T-helper 2 cell treated with Interferon-gamma antibody and Interleukin-4, amounts not matched to agents 5 μg/mL and 100 μg/mL, for 36 hours (primary cell): Measurements from ENCODE around the gene RPP25L.

Experiments
- DNase-seq: peaks from one replicate; pipeline ENCODE4 v3.0.0; 2021; ENCODE audit warnings: low spot score
- H3K27ac Mint-ChIP-seq: one replicate; pipeline ENCODE4 v1.8.0; 2021; ENCODE audit warnings: mild to moderate bottlenecking, mixed read lengths
- H3K27me3 Mint-ChIP-seq: one replicate; pipeline ENCODE4 v1.8.0; 2021; ENCODE audit warnings: low read depth, mixed read lengths
- H3K36me3 Mint-ChIP-seq: one replicate; pipeline ENCODE4 v1.8.0; 2021; ENCODE audit warnings: low read depth, mixed read lengths
- H3K4me1 Mint-ChIP-seq: one replicate; pipeline ENCODE4 v1.8.0; 2021; ENCODE audit warnings: low read depth, mixed read lengths
- H3K4me3 Mint-ChIP-seq: one replicate; pipeline ENCODE4 v1.8.0; 2022; ENCODE audit warnings: mild to moderate bottlenecking, moderate library complexity, mixed read lengths
- H3K9me3 Mint-ChIP-seq: one replicate; pipeline ENCODE4 v1.8.0; 2021; ENCODE audit warnings: mixed read lengths

Gene RPP25L

DNA sequence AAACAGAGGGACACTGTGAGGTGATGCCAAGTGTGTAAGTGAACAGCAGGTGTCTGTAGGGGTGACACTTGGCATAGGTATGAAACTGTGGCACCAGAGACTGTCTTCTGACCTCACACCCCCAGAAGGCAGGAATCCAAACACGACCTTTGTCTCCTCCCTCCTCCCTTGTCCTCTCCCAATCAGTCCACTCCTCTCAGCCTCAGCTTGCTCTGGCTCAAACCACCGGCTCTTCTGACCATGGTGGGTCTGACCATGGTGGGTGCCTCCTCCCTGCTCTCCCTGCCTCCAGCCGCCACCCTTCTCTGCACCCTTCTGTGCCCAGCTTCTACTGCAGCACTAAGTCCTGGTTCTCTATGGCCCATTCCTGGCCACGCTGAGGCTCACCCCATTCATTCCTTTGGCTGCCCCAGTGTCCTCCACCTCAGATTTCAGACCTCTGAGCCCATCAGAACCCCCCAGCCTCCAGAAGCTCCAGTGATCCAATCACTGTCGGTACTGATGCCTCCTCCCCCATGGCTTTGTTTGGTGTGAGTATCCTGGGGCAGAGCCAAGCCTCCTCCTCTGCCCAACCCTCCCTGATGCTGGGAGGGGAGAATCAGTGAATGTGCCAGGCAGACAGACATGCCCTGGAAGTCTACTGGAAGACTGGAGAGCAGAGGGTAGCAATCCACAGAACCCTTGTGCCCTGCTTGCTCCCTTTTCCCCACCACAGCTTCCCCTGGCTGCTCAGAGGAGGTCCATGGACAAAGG, 18.7 kb upstream of the RPP25L start:
- Mint-ChIP-seq H3K9me3 (no peaks in the 10 kb centered on the region), H3K27me3 (peaks cover 52% of the 10 kb centered on the region), H3K4me1 (peaks cover 16% of the 10 kb centered on the region), H3K27ac (no peak overlapping the region), H3K4me3 (no peak overlapping the region), H3K36me3 (peaks cover 6% of the 10 kb centered on the region)
- no peak for DNase-seq

DNA sequence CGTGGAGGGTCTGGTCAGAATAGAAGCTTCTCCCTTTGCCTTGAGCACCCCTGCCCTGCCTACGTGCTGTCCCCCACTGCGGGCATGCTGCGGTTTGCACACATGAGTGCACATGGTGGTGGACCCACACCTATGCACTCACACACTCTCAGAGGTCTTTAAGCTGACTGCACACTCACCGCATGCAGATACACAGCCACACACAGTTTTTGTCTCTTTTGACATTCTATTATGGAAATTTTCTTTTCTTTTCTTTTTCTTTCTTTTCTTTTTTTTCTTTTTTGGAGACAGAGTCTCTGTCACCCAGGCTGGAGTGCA, 17.6 kb upstream of the RPP25L start:
- peaks cover 60% of the 10 kb centered on the region for H3K27me3 Mint-ChIP-seq
- H3K36me3 Mint-ChIP-seq: peaks cover 4% of the 10 kb centered on the region
- H3K27ac Mint-ChIP-seq: no peak overlapping the region
- H3K9me3 Mint-ChIP-seq: no peaks in the 10 kb centered on the region
- peaks cover 16% of the 10 kb centered on the region for H3K4me1 Mint-ChIP-seq
- DNase-seq: no peak
- H3K4me3 Mint-ChIP-seq: peak overlapping the region; percentile 76

DNA sequence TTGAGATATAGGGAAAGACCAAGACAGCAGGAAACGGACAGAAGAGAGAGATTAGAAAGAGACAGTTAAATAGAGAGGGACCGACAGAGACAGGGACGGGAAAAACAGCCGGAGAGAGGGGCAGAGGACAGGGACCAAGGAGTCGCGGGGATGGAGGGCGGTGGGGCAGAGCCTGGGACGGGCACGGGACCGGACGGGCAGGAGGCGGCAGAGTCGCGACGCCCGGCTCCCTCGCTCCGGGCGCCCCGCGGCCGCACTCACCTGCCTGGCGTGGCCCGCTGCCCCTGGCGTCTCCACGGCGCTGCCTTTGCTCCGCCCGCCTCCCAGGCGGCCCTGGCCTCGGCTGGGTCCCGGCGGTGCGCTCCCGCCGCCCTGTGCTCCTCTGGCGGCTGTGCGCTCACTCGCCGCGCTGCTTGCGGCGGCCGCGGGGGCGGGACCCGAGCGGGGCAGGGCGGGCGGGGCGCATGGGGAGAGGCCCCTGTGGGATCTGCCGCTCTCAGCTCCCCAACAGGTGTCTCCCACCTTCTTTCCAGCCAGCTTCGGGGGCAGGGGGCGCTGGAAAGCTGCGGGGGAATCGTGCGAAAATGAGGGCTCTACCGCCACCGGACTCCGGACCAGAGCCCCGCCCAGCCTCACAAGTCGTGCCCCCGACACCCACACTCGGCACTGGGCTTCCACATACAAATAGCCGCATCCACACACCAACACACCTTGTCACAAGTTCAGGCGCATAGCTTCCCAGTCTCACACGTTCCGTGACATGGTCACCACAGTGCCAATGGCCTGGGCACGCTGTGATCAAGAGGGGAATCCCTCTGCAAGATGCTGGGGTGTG, 17.0 kb upstream of the RPP25L start, which contains the start of gene ARID3C:
Gene ARID3C (minus strand): TSS at position 411 of the 835 bp plus-strand sequence. CDS start 1,052 bp downstream, outside the sequence.
- Mint-ChIP-seq H3K9me3 (no peaks in the 10 kb centered on the region), H3K36me3 (peaks cover 2% of the 10 kb centered on the region), H3K27ac (peak within 1 kb of the TSS; percentile 37), H3K4me1 (peaks cover 12% of the 10 kb centered on the region), H3K4me3 (peak within 1 kb of the TSS; percentile 81), H3K27me3 (peaks cover 65% of the 10 kb centered on the region)
- peak; percentile 45 for DNase-seq

DNA sequence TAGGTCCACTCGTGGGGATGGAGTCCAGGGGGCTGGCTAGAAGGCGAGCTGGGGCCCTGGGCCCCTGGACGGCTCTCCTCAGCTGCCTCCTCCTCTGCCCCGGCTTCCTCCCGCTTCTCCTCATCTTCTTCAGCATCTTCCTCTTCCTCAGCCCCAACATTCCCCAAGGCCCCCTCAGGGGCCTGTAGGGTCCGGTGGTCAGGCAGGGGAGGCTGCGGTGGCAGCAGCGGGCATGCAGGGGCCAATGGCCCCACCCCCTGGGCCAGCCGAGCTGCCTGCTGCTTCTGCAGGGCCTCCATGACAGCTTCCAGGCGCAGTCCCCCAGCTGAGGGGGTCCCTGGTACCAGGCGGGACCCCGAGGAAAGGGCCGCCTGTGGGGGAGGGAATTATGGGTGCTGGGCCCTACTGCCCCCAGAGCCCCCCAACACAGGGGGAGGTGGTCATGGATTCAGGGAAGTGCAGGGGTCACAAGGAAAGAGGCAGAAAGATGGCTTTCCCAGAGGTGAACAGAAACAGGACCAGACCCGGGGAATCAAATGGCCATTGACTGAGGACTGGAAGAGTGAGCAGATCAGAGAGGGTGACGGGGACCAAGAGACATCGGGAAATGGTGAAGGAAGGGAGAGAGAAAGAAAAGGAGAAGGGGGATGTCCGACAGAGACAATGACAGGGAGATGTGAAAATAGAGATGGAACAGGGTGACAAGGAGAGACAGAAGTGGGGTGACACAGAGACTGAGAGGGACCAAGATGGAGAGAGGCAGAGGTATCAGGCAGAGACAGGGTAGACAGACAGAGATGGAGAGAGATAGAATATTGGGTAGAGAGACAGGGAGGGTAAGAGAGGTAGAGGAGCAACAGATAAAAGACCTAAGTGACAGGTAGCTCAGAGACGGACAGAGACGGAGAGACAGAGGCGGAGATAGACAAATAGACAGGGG, 16.1 kb upstream of the RPP25L start:
- DNase-seq: no peak
- Mint-ChIP-seq H3K36me3 (peaks cover 2% of the 10 kb centered on the region), H3K27ac (peak overlapping the region; percentile 37), H3K4me3 (peak overlapping the region; percentile 81), H3K9me3 (no peaks in the 10 kb centered on the region), H3K4me1 (peaks cover 12% of the 10 kb centered on the region), H3K27me3 (peaks cover 70% of the 10 kb centered on the region)

DNA sequence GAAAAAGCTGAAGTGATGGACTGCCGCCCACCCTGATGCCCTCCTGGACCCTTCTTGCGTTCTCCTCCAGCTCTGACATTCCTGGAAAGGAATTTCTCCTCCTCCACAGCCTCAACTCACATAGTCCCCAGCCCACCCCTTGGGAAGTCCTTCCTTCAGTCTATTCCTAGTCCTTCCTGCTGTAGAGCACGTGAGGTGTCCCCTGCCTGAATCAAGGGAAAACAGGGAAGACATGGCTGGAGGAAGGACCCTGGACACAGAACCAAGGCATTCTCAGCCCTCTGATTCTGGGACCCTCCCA, 13.2 kb upstream of the RPP25L start:
- H3K27ac Mint-ChIP-seq: no peak overlapping the region
- peaks cover 75% of the 10 kb centered on the region for H3K27me3 Mint-ChIP-seq
- peaks cover 18% of the 10 kb centered on the region for H3K4me1 Mint-ChIP-seq
- no peak overlapping the region for H3K4me3 Mint-ChIP-seq
- DNase-seq: no peak
- H3K36me3 Mint-ChIP-seq: peaks cover 2% of the 10 kb centered on the region
- no peaks in the 10 kb centered on the region for H3K9me3 Mint-ChIP-seq

DNA sequence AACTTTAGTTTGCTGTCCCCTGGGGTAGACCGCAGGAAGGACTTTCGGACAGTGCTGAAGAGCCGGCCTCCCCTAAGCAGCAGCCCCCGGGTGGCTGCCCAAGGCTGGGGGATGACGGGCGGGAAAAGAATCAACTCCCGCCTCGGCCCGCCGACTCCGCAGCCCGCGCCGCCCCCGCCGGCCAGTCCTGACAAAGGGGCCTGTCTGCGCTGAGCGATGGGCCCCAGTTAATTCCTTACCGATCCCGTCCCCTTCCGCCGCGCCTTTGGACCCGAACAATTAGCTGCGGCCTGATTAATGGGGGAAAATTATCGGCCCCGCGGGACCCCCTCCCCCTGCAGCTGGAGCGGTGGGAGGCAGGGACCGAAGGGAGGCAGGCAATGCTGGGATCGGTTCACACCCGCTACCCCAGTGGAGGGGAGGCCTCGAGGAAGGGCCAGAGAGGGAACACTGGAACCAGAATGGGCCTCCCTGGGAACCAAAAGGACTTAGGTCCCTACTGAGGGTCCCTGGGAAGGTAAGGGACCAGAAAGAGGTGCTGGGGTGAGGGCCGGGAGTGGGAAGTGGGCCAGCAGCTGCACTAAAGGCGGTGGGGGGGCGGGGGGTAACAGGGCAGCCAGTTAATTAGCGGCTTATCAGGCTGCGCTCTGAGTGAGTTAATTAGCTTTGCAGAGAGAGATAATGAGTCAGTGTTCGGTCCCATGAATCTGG, 12.7 kb upstream of the RPP25L start:
- no peak overlapping the region for H3K27ac Mint-ChIP-seq
- peaks cover 21% of the 10 kb centered on the region for H3K4me1 Mint-ChIP-seq
- H3K4me3 Mint-ChIP-seq: no peak overlapping the region
- DNase-seq: no peak
- peaks cover 2% of the 10 kb centered on the region for H3K36me3 Mint-ChIP-seq
- no peaks in the 10 kb centered on the region for H3K9me3 Mint-ChIP-seq
- peaks cover 70% of the 10 kb centered on the region for H3K27me3 Mint-ChIP-seq

DNA sequence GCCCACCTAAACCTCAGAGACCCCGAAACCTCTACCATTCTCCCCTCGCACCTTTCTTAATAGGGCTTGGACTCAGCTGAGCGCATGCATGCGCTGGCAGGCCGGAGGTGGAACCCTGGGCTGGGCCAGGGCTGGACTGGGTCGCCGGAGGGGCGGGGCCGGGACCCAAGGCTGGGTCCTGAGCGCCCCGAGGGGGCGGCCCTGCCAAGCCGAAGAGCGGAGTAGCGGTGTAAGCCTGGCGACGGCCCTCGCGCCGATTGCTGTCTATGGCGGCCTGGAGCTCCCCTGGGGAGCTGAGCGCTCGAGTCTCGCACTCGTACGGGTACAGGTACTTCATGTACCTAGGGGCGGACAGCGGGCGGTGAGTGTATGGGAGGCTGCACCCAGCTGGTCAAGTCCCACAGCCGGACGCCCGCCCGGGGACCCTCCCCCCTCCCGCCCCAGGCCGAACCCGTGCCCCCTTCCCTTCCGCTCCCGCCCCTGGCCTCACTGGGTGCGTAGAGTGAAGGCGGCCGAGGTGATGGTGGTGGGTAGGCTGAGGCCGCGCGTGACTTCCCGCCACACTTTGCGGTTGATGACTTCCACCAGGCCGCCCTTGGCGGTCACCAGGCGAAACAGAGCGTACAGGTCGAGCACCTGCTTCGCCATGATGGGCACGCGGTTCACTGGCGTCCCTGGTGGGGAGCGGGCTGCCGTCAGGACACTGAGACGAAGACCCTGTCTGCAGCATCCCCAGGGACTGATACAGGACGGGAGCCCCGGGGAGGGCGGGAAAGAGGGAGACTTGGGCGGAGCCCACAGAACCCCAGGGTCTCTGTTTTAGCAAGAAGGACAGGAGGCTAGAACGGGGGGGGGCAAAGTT, 11.7 kb upstream of the RPP25L start:
- Mint-ChIP-seq H3K27ac (no peak overlapping the region), H3K4me1 (peaks cover 27% of the 10 kb centered on the region), H3K27me3 (peaks cover 63% of the 10 kb centered on the region), H3K36me3 (peaks cover 2% of the 10 kb centered on the region), H3K9me3 (no peaks in the 10 kb centered on the region), H3K4me3 (no peak overlapping the region)
- no peak for DNase-seq

DNA sequence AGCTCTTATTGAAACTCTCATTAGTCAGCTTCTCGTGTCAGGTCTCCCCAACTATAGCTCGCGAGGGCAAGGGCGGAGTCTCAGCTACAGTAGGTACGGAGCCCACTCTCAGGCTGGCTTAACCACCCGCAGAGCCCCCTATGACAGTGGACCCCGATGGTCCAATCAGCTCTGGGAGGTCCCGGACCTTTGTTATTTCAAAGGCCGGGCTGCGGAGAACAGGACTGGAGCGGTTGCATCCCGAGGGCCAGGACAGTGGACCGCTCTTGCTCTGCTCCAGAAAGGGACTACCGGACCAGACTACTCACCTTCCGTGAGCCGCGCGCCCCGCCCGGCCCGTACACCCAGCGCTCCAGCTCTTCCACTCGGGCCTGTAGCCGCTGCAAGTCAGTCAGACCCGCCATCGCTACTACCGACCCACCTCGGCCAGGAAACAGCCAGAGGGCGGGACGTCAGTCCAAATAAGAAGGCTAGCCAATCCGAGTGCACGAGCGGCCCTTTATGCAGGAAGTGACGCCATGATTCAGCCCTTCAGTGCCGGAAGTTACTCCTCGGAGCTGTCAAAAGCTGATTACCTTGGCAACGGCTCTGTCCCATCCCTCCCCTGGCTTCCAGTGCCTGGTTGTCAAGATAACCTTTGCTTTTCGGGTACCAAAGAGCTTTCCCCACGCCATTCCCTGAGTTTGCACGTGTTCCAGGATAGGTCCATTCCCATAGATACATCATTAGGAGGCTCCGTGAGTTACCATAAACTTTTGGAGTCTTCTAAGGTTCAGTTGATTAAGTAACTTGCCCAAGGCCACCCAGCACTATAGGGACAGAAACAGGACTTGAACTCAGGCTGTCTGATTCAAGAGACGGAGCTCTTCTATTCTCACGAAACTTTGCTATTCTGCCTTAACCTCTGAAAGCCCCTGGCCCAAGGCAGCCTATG, 8.4 kb upstream of the RPP25L start, which contains the start of gene DCTN3:
Gene DCTN3 (minus strand): TSS at position 435 of the 934 bp plus-strand sequence. CDS start 31 bp downstream, at position 404.
- Mint-ChIP-seq H3K9me3 (no peaks in the 10 kb centered on the region), H3K27ac (peak within 1 kb of the TSS; percentile 84), H3K4me3 (peak within 1 kb of the TSS; percentile 99), H3K4me1 (peaks cover 21% of the 10 kb centered on the region), H3K27me3 (peaks cover 33% of the 10 kb centered on the region), H3K36me3 (peaks cover 10% of the 10 kb centered on the region)
- DNase-seq: peak; percentile 91

DNA sequence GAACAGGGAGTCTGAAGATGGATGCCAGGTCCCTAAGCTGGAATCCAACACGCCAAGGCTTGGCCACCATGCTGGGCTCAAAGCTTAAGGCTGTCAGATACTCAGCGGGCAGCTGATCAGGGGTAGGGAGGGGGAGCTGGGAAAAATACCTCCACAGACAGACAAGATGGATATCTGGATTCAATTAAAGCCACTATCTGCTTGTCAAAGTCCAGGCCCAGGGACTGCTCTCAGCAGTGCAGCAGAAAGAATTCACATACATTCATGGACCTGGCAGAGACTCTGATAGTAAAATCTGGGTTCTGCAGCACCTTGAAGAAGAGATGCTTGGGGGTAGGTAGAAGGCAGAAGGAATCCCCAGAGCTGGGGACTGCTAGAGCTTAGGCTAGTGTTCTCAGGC, 3.2 kb upstream of the RPP25L start:
- no peak for DNase-seq
- H3K4me1 Mint-ChIP-seq: peaks cover 32% of the 10 kb centered on the region
- no peak overlapping the region for H3K27ac Mint-ChIP-seq
- no peaks in the 10 kb centered on the region for H3K27me3 Mint-ChIP-seq
- H3K36me3 Mint-ChIP-seq: peaks cover 20% of the 10 kb centered on the region
- H3K4me3 Mint-ChIP-seq: no peak overlapping the region
- no peaks in the 10 kb centered on the region for H3K9me3 Mint-ChIP-seq

DNA sequence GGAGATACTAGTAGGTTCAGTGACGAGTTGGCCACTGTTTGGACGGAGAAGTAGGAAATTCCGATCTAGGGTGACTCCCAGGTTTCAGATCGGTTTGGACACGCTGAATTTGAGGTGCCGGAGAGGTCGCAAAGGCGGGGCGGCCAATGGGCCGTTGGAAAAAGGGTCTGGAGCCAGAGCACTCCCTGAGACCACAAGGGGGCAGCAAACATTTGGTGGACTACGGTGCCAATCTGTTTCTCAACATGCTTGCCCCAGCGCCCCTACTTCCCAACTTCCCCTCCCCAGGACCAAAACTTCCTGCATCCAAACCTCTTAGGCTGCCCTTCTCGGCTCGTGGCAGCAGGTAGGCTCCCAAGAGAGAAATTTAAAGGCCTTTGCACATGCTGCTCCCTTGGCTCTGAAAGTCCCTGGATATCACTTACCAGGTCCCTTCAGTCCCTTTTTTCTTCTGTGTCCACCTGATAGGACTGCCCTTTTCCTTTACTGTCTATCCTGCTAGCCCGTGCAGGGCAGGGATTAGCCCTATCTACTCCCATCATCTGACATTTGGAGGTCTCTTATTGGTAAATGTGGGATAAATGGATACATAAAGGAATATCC, 992 bp upstream of the RPP25L start:
- Mint-ChIP-seq H3K27ac (peak overlapping the region; percentile 75), H3K36me3 (peaks cover 17% of the 10 kb centered on the region), H3K9me3 (no peaks in the 10 kb centered on the region), H3K27me3 (no peaks in the 10 kb centered on the region), H3K4me1 (peaks cover 18% of the 10 kb centered on the region), H3K4me3 (peak overlapping the region; percentile 92)
- DNase-seq: peak; percentile 71

DNA sequence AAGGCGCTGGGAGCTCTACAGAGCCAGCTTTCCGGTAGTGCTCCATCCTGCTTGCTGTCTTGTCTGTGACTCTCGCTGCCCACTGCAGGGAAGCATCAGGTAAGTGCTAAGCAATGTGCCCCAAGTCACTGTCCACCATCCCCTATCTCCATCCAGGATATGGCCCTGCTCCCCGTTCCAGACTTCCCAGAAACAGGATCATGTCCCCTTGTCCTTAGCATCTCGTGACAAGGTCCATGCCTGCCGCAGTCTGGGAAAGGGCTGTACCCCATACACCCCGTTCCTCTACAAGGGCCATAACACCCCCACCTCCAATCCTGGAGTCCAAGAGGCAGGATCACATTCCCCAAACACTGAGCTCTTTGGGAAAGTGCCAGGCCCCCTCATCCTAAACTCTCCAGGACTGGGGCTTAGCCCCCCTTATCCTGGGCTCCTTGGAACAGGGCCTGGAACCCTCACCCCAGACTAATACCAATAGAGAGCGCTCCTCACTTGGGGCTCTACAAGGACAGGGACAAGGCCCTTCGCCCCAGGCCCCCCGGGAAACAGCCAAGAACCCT, 566 bp downstream of the RPP25L start:
- Mint-ChIP-seq H3K27ac (peak overlapping the region; percentile 93), H3K27me3 (no peaks in the 10 kb centered on the region), H3K4me1 (peaks cover 18% of the 10 kb centered on the region), H3K4me3 (peak overlapping the region; percentile 92), H3K36me3 (peaks cover 12% of the 10 kb centered on the region), H3K9me3 (no peaks in the 10 kb centered on the region)
- DNase-seq: no peak
